GDM1 (cell line): ENCODE results near the gene DCUN1D1.

Experiments
- DNase-seq: peaks from one replicate; lab custom pipeline; 2025; lab: John Stamatoyannopoulos, UW

The DCUN1D1 gene

DNA sequence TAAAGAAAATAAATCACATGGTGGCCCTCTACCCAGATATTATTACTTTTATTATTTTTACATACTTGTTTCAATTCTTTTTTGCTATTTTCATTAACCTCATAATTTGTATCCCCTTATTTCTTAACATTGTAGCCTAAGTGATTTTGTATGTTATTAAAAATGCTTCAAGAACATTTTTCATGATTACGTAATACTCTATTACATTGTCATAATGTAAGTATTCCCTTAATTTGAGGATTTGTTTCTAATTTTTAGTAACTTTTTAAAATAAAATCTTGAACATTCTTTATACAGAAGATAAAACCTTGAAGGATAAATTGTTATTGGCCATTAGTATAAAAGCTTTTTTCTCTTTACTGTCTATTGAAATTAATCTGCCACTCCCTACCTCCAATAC lies 89.0 kb downstream of the DCUN1D1 start:
- no peak for DNase-seq

DNA sequence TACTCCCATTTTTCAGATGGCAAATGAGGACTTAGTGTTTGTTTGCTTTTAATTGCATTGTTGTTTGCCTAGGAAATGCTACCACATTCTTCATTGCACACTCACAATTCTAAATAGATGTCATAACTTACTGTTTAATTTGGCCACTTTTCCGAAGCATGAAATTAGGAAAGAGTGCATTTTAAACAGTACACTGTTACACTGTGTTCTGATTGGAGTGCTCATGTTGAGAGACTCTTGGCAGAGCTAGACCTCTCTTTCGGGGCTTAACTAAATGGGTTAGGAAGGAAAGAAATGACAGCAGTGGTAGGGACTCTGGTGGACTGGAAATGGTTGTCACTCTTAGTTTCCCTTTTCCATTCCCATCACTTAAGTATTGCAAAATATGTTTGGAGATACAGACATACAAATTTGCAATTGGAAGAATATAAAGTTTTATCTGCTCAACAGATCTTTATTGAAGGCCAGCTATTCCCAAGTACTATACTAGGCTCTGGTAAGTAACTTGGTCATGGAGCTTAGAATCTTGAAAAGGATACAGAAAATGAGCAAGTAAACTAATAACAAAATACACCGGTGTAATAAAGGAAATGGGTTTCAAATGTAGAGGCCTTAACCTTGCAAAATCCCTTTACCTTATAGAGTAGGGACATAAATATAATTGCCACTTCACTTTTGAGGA lies 90.2 kb downstream of the DCUN1D1 start:
- DNase-seq: no peak
